Measurements from ENCODE around the gene DNAH14.
"Not testable (repeated sequence)": the region's sequence is repeated elsewhere in the genome, so short reads cannot be mapped to it uniquely, and the experiment has no call there.

The DNAH14 gene

DNA sequence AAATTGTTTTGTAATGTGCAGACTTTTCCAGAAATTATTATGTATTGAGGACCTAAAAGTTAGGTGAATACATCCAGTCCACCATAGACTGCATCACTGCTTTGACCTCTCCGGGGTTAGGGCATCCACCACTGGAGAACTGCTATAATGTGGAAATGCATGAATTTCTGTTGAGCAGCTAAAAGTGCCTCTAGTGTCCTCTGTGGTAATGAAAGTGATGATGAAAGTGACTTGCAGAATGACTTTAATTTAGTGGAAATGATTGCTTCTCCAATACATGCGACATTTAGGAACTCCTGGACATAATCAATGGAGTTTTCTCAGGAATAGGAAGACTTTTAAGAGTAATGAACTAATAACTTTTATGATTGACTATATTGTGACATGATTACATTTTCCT, 327.6 kb downstream of the DNAH14 start:
- no peak for DNase-seq (ENCODE audit: low read depth)

DNA sequence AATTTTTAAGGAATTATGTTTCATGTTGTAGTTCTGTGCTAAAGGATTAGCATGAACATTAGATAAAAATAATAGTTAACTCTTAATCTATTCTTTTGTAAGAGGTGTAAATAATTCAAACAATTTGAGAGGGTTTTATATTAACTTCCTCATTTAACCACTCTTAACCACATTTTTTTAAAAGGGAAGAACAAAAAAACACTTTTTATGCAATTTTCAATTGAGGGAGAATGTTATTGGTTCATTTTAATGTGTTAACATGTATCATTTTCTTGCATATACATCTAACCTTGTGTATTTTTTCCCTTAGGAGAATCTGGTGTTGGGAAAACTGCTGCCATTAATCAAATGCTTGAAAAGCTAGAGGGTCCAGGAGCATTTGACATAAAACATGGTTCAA, 329.3 kb downstream of the DNAH14 start:
- no peak for DNase-seq (ENCODE audit: low read depth)

DNA sequence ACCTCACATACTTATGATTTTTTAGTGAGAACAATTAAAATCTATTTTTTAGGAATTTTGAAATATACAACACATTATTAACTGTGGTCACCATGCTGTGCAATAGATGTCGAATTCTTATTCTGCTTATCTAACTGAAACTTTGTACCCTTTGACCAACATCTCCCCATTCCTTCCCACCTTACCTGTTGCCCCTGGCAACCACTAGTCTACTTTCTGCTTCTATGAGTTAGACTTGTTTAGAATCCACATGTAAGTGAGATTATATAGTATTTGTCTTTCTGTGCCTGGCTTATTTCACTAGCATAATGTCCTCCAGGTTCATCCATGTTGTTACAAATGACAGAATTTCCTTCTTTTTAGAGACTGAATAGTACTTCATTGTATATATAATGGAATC, 330.1 kb downstream of the DNAH14 start:
- no peak for DNase-seq (ENCODE audit: low read depth)

DNA sequence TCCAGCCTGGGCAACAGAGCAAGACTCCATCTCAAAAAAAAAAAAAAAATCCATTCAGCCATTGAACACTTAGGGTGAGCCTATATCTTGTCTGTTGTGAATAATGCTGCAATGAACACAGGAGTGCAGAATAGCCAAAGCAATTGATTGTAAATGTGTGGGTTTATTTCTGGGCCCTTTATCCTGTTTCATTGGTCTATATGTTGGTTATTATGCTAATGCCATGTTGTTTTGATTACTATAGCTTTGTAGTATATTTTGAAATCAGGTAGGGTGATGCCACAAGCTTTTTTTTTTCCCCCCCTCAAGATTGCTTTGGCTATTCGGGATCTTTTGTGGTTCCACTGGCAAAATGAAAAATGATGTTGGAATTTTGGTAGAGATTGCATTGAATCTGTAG, 330.8 kb downstream of the DNAH14 start:
- DNase-seq (ENCODE audit: low read depth), result no peak

DNA sequence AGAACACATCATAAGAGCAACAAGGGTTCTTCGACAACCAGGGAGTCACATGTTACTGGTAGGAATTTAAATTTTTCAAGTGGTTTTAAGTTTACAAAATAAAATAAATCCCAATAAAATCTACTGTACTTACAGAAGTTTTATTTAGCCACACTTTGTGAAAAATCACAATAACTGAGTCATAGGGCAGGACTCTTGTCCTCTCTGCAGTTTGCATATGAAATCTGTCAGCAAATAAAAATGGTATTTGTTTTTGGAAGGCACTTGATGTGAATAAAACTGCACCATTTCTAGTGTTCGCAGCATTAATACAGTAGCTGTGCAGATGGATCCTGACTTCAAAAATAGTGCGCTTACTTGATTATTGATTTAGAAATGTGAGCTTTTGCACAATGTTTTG, 348.0 kb downstream of the DNAH14 start:
- DNase-seq (ENCODE audit: low read depth), result no peak

DNA sequence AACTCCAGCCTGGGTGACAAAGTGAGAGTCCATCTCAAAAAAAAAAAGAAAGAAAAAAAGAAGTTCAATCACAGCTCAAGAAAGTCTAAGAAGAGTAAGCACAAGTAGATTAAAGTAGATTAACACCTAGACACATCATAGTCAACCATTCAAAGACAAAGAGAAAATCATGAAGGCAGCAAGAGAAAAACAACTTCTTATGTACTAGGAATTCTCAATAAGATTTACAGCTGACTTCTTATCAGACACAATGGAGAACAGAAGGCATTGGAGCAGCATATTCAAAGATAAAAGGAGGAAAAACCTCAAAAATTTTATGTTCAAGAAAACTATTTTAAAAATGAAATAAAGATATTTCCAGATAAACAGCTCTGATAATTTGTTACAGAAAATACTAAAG, 351.1 kb downstream of the DNAH14 start:
- DNase-seq (ENCODE audit: low read depth), result no peak

DNA sequence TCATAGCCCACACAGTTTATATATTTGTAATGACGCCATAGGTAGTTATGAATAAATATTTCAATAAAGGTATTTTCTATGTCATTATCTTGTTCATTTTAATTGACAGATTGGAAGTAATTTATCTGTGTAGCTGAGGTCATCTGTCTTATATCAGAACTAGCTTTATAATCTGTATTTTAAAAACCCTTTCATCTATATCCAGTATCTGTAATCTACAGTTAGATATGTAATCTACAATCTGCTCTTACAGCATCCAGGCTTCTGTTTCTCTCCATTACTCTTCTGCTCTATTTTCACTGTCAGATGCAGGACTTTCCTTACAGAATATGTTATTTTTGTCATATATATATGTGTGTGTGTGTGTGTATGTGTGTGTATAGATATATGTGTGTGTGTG, 360.8 kb downstream of the DNAH14 start:
- no peak for DNase-seq (ENCODE audit: low read depth)

DNA sequence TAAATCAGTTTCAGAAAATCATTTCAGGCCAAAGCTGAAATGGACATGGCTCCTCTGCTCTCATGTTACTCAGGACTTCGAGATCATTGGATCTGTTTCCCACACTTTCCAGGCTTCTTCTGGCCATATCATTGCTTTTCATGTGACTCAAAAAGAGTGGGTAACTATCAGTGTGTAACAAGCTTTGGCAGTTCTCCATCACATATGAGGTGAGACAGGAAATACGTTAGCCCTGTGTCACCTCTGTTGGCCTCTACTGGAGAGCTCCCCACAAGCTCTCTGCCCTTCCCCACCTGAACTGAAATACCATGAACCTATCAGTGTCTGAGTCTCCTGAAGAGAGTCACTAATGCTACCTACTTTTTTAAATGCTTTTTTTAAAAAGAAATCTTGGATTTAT, 370.1 kb downstream of the DNAH14 start:
- DNase-seq (ENCODE audit: low read depth), result no peak

DNA sequence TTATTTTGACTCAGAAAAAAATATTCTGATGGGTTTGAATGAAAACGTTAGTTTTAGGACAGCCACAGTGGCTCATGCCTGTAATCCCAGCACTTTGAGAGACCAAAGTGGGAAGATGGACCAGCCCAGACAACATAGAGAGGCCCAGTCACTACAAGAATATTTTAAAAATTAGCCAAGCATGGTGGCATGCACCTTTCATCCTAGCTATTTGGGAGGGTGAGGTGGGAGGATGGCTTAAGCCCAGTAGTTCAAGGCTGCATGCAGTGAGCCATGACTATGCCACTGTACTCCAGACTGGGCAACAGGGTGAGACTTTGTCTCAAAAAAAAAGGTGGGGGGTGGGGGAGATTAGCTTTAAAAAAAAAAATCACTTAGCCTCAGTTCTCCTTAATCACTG, 370.9 kb downstream of the DNAH14 start:
- DNase-seq (ENCODE audit: low read depth), result no peak

DNA sequence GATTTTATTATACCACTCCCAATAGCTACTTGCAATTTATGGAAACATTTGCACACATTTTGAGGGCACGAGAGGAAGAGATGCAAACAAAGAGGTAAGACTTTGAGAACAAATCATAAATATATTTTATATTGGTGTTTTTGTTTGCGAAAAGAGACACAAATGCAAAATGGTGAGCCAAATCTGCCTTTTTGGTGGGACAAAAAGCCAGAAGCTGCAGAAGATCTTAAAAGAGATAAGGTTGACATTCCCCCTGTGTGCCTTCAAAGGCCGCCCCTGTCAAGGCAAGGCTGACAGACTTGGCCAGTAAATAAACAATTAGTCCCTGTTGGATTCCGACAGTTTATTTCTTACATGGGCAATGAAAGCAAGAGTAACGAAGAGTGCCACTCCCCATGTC, 375.5 kb downstream of the DNAH14 start:
- DNase-seq (ENCODE audit: low read depth), result no peak

DNA sequence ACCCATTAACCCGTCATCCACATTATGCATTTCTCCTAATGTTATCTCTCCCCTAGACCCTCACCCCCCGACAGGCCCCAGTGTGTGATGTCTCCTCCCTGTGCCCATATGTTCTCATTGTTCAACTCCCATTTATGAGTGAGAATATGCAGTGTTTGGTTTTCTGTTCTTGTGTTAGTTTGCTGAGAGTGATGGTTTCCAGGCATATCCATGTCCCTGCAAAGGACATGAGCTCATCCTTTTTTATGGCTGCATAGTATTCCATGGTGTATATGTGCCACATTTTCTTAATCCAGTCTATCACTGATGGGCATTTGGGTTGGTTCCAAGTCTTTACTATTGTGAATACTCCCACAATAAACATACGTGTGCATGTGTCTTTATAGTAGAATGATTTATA, 381.1 kb downstream of the DNAH14 start:
- DNase-seq (ENCODE audit: low read depth), result not testable (repeated sequence)

DNA sequence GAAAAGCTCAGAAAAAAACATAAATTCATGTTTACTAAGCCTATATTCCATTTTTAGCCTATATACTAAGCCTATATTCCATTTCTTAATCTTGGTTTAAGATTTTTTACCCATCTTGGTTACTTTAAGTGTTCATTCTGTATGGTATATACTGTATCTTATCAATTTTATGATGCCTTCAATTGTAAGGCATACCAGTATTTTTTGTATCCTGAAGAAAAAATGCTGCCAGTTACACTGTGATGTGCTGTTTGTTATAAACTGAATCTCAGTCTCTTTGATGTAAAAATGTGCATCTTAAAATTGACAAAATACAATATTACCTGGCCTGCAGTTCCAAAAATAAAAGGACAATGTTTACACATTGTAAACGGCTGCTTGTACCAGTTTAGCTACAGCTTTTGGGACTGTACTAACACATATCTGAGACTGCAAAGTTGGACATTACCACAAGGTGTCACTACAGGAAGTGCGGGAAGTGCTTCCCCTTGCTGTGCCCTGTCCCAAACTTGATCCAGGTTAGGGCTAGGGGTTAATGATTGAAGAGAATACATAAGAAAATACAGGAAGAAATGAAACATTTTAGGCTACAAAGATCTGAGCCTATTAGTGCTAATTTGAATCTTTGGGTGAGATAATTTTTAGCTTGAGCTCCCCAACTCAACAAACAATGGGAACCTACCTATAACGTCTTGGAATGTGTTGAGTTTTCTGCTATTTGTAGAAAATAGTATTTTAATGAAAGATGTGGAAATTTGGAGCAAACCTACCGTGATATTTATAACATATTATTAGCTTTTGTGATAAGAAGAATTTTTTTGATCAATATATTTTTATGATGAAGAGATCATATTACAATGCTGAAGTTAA, 389.5 kb downstream of the DNAH14 start:
- no peak for DNase-seq (ENCODE audit: low read depth)

DNA sequence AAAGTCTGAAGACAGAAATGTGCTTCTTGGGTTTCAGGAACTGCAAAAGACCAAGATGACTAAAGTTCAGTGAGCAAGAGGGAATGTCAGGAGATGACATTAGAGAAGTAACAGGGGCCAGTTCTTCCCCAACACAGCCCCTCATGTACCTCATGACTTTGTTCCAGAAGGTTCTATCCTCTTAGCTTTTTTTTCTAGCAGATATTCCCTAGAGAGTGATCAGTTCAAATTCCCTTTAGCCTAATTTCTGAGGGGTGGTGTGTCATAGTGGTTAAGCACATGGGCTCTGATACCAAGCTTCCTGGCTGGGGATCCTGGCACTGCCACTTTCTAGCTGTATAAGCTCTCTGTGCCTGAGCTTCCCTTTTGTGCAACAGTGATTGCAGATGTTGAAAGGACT, 390.4 kb downstream of the DNAH14 start:
- DNase-seq (ENCODE audit: low read depth), result no peak

DNA sequence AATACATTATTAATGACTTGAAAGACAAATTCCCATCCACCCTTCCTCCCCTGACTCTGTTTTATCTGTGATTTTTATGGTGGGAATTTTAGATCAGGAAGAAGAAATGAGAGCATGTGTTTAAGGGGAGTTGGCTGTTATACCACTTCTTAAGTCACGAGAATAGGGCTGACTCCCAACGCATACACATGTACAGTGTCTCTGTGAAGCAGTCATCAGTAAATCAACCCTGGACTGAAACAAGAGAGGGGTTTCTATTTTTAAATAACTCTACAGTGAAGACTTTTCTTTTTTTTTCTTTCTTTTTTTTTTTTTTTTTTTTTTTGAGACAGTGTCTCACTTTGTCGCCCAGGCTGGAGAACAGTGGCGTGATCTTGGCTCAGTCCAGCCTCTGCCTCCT, 392.3 kb downstream of the DNAH14 start:
- DNase-seq (ENCODE audit: low read depth), result no peak

DNA sequence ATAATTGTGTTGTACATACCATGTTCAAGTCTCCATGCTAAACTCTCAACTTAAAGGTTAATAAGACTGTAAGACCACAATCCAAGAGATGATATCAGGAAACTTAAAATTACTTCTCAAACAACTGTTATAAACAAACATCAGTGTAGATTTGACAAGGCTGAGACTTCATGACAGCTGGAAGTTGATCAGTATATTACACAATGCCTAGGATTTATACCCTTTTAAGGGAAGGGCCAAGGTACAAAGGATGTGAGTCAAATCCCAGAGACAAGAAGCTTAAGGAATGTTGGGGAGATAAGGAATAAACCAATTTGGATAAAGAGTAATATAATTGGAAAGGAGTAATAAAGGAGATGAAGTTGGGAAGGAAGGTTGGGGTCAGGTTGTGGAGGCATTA, 399.6 kb downstream of the DNAH14 start:
- no peak for DNase-seq (ENCODE audit: low read depth)

DNA sequence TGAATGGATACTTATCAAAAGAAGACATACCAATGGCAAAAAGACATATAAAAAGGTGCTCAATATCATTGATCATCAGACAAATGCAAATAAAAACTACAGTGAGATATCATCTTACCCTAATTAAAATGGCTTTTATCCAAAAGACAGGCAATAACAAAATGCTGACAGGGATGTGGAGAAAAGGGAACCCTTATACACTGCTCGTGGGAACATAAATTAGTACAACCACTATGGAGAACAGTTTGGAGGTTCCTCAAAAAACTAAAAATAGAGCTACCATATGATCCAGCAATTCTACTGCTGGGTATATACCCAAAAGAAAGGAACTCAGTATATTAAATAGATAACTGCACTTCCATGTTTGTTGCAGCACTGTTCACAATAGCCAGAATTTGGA, 400.5 kb downstream of the DNAH14 start:
- DNase-seq (ENCODE audit: low read depth), result not testable (repeated sequence)

DNA sequence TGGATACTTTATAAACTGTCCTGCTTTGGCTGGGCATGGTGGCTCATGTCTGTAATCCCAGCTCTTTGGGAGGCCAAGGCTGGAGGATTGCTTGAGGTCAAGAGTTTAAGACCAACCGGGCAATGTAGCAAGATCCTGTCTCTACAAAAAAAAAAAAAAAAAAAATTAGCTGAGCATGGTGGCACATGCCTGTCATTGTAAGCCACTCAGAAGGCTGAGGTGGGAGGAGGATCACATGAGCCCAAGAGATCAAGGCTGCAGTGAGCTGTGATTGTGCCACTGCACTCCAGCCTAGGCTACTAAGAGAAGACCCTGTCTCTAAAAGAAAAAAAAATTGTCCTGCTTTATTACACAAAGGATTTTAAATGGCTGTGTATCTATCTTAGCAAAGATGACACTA, 403.2 kb downstream of the DNAH14 start:
- no peak for DNase-seq (ENCODE audit: low read depth)

DNA sequence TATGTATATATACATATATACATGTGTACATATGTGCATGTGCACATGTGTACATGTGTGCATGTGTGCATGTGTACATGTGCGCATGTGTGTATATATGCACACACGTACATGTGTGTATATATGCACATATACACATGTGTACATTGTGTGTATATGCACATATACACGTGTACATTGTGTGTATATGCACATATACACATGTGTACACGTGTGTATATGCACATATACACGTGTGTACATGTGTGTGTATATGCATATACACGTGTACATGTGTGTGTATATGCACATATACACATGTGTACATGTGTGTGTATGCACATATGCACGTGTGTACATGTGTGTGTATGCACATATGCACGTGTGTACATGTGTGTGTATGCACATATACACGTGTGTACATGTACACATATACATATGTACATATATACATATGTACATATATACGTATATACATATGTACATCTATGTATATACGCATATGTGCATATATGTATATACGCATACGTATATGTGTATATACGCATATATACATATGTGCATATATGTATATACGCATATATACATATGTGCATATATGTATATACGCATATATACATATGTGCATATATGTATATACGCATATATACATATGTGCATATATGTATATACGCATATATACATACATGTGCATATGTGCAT, 405.8 kb downstream of the DNAH14 start:
- DNase-seq (ENCODE audit: low read depth), result not testable (repeated sequence)

DNA sequence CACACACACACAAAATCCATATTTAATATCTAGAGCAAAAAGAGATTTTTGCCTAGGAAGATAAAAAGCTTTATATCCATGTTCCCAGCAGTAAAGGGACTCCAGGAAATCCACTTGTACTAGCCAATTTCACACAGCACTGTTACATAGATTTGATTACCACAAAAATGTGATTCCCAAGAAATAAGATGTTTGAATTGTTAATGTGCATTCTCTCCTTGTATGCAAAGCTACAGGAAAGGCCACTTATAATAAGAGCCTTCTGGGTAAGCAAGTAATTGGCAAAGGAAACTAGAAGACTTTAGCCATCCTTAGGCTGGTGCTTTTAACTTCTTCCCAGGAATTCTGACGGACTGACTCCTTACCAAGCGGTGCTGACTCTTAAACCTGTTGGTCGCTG, 409.1 kb downstream of the DNAH14 start:
- DNase-seq (ENCODE audit: low read depth), result no peak

DNA sequence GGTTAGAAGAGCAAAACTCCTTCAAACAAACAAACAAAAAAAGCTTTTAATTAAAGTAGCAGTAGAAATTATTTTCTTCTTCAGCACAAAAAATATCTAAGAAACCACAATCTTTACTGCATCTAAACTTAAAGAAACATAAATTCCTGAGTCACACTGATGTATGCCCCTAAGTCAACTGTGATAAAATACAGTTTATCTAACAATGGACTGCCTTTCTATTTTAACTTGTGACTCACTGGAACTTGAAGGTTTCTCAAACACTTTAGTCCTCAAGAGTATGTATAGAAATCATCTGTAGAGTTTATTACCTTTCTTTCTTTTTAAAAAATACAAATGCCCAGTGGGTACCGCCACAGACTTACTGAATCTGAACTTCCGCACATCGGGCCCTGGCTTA, 412.2 kb downstream of the DNAH14 start:
- DNase-seq (ENCODE audit: low read depth), result no peak

DNA sequence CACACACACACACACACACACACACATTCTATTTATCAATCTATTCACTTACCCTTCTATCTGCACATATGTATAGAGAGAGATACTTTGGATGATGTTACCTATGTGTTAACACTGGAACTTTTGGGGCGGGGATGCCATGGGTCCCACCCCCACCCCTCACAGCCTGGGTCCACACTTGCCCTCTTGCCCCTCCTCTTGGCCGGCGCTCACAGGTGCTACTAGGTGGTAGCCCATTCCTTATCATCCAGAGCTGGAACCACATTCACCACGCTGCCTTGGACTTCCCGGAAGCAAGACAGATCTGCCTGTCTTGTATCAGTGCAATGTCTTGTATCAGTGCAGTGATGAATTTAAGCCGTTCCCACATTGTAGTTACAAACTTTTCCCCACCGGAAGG, 413.2 kb downstream of the DNAH14 start:
- DNase-seq (ENCODE audit: low read depth), result no peak

DNA sequence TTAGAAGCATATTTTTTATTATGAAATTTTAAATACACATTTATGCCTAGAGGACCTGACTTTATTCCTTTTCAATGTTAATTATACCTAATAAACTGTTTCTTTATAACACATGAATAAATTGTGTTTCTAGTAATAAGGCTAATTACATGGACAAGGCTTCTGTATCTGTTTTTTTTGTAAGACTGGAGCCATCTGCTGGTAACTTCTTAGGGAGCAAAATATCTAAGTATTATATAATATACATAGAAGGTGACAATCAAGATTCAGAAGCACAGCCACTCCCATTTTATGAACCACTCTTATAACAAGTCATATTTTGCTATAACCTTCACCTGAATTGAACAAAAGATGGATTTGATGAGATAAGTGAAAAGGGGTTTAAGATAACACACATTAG, 414.1 kb downstream of the DNAH14 start:
- DNase-seq (ENCODE audit: low read depth), result no peak

DNA sequence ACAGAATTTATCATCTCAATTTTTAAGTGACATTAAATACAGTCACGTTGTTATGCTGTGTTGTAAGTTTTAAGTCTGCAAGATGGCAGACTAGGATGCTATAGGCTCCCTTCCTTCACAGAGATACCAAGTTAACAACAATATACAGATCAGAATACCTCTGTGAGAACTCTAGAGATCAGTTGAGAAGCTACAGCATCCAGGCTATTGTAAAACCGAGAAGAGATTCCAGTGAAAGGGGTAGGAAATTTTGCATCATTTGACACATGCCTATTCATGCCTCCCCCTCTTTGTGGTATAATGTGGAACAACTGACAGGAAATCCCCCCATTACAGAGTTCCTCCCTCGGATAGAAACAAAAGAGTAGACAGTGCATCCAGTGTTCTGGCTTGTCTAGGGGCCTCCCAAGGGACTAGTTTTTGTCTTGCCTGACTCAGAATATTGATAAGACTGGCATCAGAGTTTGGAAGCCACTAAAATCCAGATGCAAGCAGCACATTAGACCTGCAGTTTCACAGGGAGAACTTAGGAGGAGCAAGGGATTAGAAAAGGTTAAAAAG, 417.7 kb downstream of the DNAH14 start:
- DNase-seq (ENCODE audit: low read depth), result no peak
